Measurements from ENCODE around the gene SELENON. TPM values are rescaled to one million over a fixed set of nuclear protein-coding genes. Genes with fewer than 3 reads are reported as not detected.

The SELENON gene
- total RNA-seq, 1 experiment from 2014 or later, result 90.9 TPM

DNA sequence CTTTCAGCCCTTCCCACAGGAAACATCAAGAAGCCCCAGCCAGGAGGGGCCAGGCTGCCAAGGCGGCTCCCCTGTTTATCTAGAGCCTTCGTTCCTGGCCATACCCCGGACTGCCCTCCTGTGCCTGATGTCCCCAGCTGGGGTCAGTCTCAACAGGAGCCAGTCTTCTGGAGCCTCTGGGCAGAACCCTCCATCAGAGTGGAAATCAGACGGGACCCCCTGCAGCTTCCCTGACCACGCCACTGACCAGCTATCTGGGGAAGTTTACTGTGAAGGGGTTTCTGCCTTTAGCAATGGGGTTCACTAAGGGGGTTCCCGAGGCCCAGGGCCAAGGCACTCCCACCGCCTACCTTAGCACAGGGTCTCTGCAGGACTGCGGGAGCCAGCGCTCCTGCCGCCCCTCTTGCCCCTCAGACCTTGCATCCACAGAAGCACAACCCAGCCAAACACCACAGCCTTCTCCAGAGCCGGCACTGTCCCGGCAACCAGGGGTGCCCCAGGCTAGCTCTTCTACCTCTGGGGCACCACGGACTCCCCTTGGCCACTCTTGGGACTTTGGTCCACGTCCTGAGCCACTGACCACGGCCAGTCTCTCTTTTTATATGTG is 16.2 kb downstream of the SELENON start:
- Histone ChIP-seq H2BK20ac (ENCODE audit: low read depth, low read length, poor library complexity, severe bottlenecking) (no peak overlapping the region), H4K5ac (ENCODE audit: insufficient read length, low read depth, low read length) (no peak overlapping the region), H3K23me2 (ENCODE audit: insufficient read length, low read depth, low read length, poor library complexity, severe bottlenecking) (peaks cover 11% of the 10 kb centered on the region), H3K27ac (ENCODE audit: insufficient read length, low read depth, low read length) (no peak overlapping the region), H3K9me3 (ENCODE audit: control insufficient read depth, low read depth, low read length) (no peaks in the 10 kb centered on the region), H3T11ph (ENCODE audit: low read length) (no peak overlapping the region), H4K20me1 (ENCODE audit: control insufficient read depth, insufficient read depth, insufficient read length) (peaks cover 3% of the 10 kb centered on the region), H2BK15ac (ENCODE audit: low read depth, low read length) (no peak overlapping the region), H2AFZ (ENCODE audit: low read length) (no peak overlapping the region), H3K14ac (ENCODE audit: insufficient read depth, low read length) (no peak overlapping the region), H3K4ac (ENCODE audit: low read depth, low read length) (no peak overlapping the region), H3K4me2 (ENCODE audit: insufficient read depth, insufficient read length, low read length) (no peak overlapping the region), H4K91ac (ENCODE audit: insufficient read length, low read depth, low read length) (no peak overlapping the region), H2BK5ac (ENCODE audit: insufficient read length, low read length) (no peak overlapping the region), H3K4me1 (ENCODE audit: insufficient read depth, low read length) (peaks cover 3% of the 10 kb centered on the region; the same call in 1 of the 2 replicates), H2AK5ac (ENCODE audit: insufficient read length, low read length) (no peak overlapping the region), H3K9ac (ENCODE audit: extremely low read depth, insufficient read length, low read length) (no peak overlapping the region), H3K27me3 (ENCODE audit: insufficient read depth, low read length) (no peaks in the 10 kb centered on the region), H3K79me2 (ENCODE audit: insufficient read depth, low read length) (no peaks in the 10 kb centered on the region), H2BK12ac (ENCODE audit: insufficient read length, low read depth, low read length) (no peak overlapping the region), H4K8ac (replicated peaks; ENCODE audit: insufficient read length, low read depth, low read length) (no peak overlapping the region), H3K79me1 (ENCODE audit: insufficient read depth, low read depth, low read length, poor library complexity, severe bottlenecking) (no peaks in the 10 kb centered on the region), H2BK120ac (ENCODE audit: low read depth, low read length, poor library complexity, severe bottlenecking) (no peak overlapping the region), H3K23ac (ENCODE audit: insufficient read length, low read depth, low read length) (no peak overlapping the region), H3K18ac (ENCODE audit: insufficient read length, low read depth, low read length) (no peak overlapping the region), H3K56ac (ENCODE audit: insufficient read length, low read depth, low read length) (no peak overlapping the region)
- H3K4me1 Mint-ChIP-seq, result peaks cover 25 to 28% of the 10 kb centered on the region in 2 experiments
- no peak overlapping the region for H3K4me3 Mint-ChIP-seq
- peaks cover 8 to 36% (median 35%) of the 10 kb centered on the region in 3 experiments; a peak in 6 of 7 replicates for H3K36me3 Mint-ChIP-seq (ENCODE audit: insufficient read depth in 1 of 3, low read depth in 3 of 3)
- H3K27ac Mint-ChIP-seq, result no peak overlapping the region
- WGBS (ENCODE audit: extremely low coverage, insufficient read length, low lambda C conversion rate), result no CpG with 5 or more reads among the region's 15 CpGs
- H3K27me3 Mint-ChIP-seq (ENCODE audit: low read depth), result peaks cover 7% of the 10 kb centered on the region
- no peaks in the 10 kb centered on the region for H3K9me3 Mint-ChIP-seq
- DNase-seq, result no peak
- TF ChIP-seq, protein P1, sequence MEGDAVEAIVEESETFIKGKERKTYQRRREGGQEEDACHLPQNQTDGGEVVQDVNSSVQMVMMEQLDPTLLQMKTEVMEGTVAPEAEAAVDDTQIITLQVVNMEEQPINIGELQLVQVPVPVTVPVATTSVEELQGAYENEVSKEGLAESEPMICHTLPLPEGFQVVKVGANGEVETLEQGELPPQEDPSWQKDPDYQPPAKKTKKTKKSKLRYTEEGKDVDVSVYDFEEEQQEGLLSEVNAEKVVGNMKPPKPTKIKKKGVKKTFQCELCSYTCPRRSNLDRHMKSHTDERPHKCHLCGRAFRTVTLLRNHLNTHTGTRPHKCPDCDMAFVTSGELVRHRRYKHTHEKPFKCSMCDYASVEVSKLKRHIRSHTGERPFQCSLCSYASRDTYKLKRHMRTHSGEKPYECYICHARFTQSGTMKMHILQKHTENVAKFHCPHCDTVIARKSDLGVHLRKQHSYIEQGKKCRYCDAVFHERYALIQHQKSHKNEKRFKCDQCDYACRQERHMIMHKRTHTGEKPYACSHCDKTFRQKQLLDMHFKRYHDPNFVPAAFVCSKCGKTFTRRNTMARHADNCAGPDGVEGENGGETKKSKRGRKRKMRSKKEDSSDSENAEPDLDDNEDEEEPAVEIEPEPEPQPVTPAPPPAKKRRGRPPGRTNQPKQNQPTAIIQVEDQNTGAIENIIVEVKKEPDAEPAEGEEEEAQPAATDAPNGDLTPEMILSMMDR (conservative IDR thresholded peaks at IDR 0.05), result no peak

Data from H9 (cell line).